Measurements from ENCODE around the gene RABGAP1L.

DNA sequence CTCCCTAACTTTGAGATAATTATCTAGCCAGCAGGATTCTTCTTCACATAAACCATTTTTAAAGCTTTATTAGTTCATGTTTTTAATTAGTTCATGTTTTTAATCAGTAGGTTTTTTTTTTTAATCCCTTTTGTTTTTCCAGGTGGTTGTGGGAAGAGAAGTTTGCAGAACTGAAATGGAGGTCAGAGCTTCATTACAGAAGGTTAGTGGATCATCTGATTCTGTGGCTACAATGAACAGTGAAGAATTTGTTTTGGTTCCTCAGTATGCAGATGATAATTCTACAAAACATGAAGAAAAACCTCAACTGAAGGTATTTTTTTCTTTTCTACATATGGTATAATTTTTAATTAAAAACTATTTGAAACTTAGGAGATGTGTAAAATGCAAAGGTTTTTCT lies 59.7 kb downstream of the RABGAP1L start:
- TF ChIP-seq, protein P1, sequence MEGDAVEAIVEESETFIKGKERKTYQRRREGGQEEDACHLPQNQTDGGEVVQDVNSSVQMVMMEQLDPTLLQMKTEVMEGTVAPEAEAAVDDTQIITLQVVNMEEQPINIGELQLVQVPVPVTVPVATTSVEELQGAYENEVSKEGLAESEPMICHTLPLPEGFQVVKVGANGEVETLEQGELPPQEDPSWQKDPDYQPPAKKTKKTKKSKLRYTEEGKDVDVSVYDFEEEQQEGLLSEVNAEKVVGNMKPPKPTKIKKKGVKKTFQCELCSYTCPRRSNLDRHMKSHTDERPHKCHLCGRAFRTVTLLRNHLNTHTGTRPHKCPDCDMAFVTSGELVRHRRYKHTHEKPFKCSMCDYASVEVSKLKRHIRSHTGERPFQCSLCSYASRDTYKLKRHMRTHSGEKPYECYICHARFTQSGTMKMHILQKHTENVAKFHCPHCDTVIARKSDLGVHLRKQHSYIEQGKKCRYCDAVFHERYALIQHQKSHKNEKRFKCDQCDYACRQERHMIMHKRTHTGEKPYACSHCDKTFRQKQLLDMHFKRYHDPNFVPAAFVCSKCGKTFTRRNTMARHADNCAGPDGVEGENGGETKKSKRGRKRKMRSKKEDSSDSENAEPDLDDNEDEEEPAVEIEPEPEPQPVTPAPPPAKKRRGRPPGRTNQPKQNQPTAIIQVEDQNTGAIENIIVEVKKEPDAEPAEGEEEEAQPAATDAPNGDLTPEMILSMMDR (conservative IDR thresholded peaks at IDR 0.05) = no peak
- no peak for TF ChIP-seq ZFX (IDR thresholded peaks at IDR 0.05)

Measured in C4-2B (cell line).